ENCODE data around the gene ACTR5. TPM values are rescaled to one million over a fixed set of nuclear protein-coding genes. Genes with fewer than 3 reads are reported as not detected.

ACTR5 gene
- total and polyA plus RNA-seq, 2 of the 13 experiments (the other 11 are each of a cell fraction or from before 2014, with no cell fraction given): 19.5 to 20.5 TPM

DNA sequence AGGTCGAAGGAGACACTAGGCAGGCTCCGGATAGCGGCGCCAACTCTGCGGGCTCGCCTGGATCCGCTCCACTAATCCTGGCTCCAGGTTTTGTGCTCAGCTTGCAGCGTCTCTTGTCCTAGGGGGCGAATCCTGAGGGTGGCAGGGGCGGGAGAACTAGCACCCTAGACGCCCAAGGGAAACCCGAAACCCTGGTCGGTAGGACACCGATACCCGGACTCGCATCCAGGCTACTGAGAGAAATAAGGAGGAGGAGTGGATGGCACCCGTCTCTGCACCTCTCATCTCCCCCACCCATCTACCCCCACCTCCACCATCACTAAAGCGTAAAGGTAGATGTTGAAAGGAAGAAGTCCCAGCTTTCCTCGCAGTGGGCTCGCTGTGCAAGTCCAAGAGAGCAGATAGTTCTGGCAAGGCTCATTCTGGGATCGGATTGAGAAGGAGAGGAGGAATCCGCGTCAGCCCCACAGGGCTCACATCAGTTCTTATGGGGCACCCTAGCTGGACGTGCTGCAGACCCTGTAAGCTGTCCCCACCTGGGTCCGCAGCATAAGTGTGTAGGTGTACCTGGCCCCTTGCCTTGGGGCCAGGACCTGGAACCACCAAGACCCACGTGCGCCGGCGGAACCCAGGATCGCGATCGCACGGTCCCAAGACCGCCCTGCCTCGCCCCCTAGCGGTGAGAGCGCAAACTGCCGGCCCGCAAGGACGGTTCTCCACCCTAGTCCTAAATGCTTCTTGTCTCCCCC lies 17.1 kb upstream of the ACTR5 start (continued):
- no peak for TF ChIP-seq GABPA (IDR thresholded peaks at IDR 0.05; ENCODE audit: low read depth, low read length)
- no peak for TF ChIP-seq GABPA (CRISPR knock-in tag; IDR thresholded peaks at IDR 0.05; ENCODE audit: low read depth)
- no peak for TF ChIP-seq FOXM1 (CRISPR knock-in tag; IDR thresholded peaks at IDR 0.05)
- TF ChIP-seq ZNF549 (CRISPR knock-in tag; IDR thresholded peaks at IDR 0.05): no peak
- TF ChIP-seq HIVEP1 (CRISPR knock-in tag; IDR thresholded peaks at IDR 0.05): peak; percentile 74
- TF ChIP-seq ZSCAN31 (CRISPR knock-in tag; IDR thresholded peaks at IDR 0.05; ENCODE audit: low read depth): no peak
- TF ChIP-seq, protein P1, sequence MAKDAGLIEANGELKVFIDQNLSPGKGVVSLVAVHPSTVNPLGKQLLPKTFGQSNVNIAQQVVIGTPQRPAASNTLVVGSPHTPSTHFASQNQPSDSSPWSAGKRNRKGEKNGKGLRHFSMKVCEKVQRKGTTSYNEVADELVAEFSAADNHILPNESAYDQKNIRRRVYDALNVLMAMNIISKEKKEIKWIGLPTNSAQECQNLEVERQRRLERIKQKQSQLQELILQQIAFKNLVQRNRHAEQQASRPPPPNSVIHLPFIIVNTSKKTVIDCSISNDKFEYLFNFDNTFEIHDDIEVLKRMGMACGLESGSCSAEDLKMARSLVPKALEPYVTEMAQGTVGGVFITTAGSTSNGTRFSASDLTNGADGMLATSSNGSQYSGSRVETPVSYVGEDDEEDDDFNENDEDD (CRISPR knock-in tag; IDR thresholded peaks at IDR 0.05; ENCODE audit: borderline replicate concordance): peak; percentile 83; the same call in 1 of the 2 replicates
- TF ChIP-seq JUND (CRISPR knock-in tag; IDR thresholded peaks at IDR 0.05): 0 out of 2 replicates have a peak, but pooled peaks have one; percentile 34
- TF ChIP-seq, protein P2, sequence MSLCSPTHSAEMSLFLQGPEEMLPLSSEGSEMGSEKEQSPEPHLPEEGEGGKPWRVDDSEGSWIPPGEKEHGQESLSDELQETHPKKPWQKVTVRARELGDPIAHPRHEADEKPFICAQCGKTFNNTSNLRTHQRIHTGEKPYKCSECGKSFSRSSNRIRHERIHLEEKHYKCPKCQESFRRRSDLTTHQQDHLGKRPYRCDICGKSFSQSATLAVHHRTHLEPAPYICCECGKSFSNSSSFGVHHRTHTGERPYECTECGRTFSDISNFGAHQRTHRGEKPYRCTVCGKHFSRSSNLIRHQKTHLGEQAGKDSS (CRISPR knock-in tag; IDR thresholded peaks at IDR 0.05; ENCODE audit: borderline replicate concordance, low read depth): peak; percentile 89; the same call in 1 of the 2 replicates
- no peak for TF ChIP-seq ZNF879 (CRISPR knock-in tag; IDR thresholded peaks at IDR 0.05)
- TF ChIP-seq TARDBP (CRISPR knock-in tag; IDR thresholded peaks at IDR 0.05): no peak
- TF ChIP-seq, protein P3, sequence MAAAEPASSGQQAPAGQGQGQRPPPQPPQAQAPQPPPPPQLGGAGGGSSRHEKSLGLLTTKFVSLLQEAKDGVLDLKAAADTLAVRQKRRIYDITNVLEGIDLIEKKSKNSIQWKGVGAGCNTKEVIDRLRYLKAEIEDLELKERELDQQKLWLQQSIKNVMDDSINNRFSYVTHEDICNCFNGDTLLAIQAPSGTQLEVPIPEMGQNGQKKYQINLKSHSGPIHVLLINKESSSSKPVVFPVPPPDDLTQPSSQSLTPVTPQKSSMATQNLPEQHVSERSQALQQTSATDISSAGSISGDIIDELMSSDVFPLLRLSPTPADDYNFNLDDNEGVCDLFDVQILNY (CRISPR knock-in tag; conservative IDR thresholded peaks at IDR 0.05): no peak
- no peak for TF ChIP-seq ESRRA (CRISPR knock-in tag; IDR thresholded peaks at IDR 0.05; ENCODE audit: low read depth)
- TF ChIP-seq RFX3 (CRISPR knock-in tag; IDR thresholded peaks at IDR 0.05): no peak
- no peak for TF ChIP-seq ZNF629 (CRISPR knock-in tag; conservative IDR thresholded peaks at IDR 0.05)
- no peak for TF ChIP-seq SOX5 (CRISPR knock-in tag; IDR thresholded peaks at IDR 0.05; ENCODE audit: borderline replicate concordance)
- TF ChIP-seq, protein P4, sequence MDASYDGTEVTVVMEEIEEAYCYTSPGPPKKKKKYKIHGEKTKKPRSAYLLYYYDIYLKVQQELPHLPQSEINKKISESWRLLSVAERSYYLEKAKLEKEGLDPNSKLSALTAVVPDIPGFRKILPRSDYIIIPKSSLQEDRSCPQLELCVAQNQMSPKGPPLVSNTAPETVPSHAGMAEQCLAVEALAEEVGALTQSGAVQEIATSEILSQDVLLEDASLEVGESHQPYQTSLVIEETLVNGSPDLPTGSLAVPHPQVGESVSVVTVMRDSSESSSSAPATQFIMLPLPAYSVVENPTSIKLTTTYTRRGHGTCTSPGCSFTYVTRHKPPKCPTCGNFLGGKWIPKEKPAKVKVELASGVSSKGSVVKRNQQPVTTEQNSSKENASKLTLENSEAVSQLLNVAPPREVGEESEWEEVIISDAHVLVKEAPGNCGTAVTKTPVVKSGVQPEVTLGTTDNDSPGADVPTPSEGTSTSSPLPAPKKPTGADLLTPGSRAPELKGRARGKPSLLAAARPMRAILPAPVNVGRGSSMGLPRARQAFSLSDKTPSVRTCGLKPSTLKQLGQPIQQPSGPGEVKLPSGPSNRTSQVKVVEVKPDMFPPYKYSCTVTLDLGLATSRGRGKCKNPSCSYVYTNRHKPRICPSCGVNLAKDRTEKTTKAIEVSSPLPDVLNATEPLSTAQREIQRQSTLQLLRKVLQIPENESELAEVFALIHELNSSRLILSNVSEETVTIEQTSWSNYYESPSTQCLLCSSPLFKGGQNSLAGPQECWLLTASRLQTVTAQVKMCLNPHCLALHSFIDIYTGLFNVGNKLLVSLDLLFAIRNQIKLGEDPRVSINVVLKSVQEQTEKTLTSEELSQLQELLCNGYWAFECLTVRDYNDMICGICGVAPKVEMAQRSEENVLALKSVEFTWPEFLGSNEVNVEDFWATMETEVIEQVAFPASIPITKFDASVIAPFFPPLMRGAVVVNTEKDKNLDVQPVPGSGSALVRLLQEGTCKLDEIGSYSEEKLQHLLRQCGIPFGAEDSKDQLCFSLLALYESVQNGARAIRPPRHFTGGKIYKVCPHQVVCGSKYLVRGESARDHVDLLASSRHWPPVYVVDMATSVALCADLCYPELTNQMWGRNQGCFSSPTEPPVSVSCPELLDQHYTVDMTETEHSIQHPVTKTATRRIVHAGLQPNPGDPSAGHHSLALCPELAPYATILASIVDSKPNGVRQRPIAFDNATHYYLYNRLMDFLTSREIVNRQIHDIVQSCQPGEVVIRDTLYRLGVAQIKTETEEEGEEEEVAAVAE (CRISPR knock-in tag; IDR thresholded peaks at IDR 0.05; ENCODE audit: borderline replicate concordance): 0 out of 2 replicates have a peak, but pooled peaks have one; percentile 27
- no peak for TF ChIP-seq ZNF333 (CRISPR knock-in tag; IDR thresholded peaks at IDR 0.05; ENCODE audit: borderline replicate concordance)
- TF ChIP-seq, protein P5, sequence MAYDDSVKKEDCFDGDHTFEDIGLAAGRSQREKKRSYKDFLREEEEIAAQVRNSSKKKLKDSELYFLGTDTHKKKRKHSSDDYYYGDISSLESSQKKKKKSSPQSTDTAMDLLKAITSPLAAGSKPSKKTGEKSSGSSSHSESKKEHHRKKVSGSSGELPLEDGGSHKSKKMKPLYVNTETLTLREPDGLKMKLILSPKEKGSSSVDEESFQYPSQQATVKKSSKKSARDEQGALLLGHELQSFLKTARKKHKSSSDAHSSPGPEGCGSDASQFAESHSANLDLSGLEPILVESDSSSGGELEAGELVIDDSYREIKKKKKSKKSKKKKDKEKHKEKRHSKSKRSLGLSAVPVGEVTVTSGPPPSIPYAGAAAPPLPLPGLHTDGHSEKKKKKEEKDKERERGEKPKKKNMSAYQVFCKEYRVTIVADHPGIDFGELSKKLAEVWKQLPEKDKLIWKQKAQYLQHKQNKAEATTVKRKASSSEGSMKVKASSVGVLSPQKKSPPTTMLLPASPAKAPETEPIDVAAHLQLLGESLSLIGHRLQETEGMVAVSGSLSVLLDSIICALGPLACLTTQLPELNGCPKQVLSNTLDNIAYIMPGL (CRISPR knock-in tag; IDR thresholded peaks at IDR 0.05; ENCODE audit: borderline replicate concordance in 1 of 2, low read depth in 1 of 2): peak; percentile 86 to 87; a peak in 3 of 4 replicates
